Vagina (tissue), 2 donors: ENCODE results near the gene PTTG1.

Experiments used
- POLR2A ChIP-seq, 2 donors: fragments of 450-650 bp; IDR thresholded peaks; one replicate each; pipeline ENCODE4 v1.6.1; 2017; ENCODE audit warnings: antibody characterized with exemption in 2 of 2, mild to moderate bottlenecking in 2 of 2, moderate library complexity in 2 of 2
- POLR2AphosphoS5 ChIP-seq, 2 donors: sonication (generic); formaldehyde crosslinking; IDR thresholded peaks; one replicate each; pipeline ENCODE4 v1.9.0; 2017; ENCODE audit warnings: antibody characterized with exemption in 2 of 2, mild to moderate bottlenecking in 2 of 2, low read depth in 1 of 2; ENCODE audit not compliant: insufficient read depth in 1 of 2
- TF ChIP-seq, protein P1 (sequence below), 3 experiments: fragments of 450-650 bp in 2 of 3; fragments of 200-600 bp in 1 of 3; sonication (generic) in 1 of 3; IDR thresholded peaks; one replicate each; pipeline ENCODE4 v1.5.1; 2017 to 2019; ENCODE audit warnings: antibody characterized with exemption in 3 of 3, mild to moderate bottlenecking in 2 of 3, moderate library complexity in 2 of 3

DNA sequence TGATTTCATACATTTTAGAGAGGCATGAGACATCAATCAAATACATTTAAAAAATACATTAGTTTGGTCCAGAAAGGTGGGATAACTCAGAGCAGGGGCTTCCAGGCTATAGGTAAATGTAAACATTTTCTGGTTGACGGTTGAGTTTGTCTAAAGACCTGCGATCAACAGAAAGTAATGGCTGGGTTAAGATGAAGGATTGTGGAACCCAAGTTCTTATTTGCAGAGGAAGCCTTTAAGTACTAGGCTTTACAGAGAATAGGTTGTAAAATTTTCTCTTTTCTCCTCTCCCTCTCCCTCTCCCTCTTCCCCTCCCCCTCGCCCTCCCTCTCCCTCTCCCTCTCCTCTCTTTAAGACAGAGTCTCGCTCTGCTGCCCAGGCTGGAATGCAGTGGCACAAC is 50.8 kb downstream of the PTTG1 start:
- TF ChIP-seq, protein P1, sequence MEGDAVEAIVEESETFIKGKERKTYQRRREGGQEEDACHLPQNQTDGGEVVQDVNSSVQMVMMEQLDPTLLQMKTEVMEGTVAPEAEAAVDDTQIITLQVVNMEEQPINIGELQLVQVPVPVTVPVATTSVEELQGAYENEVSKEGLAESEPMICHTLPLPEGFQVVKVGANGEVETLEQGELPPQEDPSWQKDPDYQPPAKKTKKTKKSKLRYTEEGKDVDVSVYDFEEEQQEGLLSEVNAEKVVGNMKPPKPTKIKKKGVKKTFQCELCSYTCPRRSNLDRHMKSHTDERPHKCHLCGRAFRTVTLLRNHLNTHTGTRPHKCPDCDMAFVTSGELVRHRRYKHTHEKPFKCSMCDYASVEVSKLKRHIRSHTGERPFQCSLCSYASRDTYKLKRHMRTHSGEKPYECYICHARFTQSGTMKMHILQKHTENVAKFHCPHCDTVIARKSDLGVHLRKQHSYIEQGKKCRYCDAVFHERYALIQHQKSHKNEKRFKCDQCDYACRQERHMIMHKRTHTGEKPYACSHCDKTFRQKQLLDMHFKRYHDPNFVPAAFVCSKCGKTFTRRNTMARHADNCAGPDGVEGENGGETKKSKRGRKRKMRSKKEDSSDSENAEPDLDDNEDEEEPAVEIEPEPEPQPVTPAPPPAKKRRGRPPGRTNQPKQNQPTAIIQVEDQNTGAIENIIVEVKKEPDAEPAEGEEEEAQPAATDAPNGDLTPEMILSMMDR (IDR thresholded peaks at IDR 0.05): no peak
- TF ChIP-seq POLR2A (IDR thresholded peaks at IDR 0.05) (no peak), POLR2AphosphoS5 (IDR thresholded peaks at IDR 0.05; ENCODE audit: insufficient read depth in 1 of 2, low read depth in 1 of 2) (no peak)
